ENCODE results near the gene FERMT2.
"Not testable (repeated sequence)": the region's sequence is repeated elsewhere in the genome, so short reads cannot be mapped to it uniquely, and the experiment has no call there.

The FERMT2 gene

DNA sequence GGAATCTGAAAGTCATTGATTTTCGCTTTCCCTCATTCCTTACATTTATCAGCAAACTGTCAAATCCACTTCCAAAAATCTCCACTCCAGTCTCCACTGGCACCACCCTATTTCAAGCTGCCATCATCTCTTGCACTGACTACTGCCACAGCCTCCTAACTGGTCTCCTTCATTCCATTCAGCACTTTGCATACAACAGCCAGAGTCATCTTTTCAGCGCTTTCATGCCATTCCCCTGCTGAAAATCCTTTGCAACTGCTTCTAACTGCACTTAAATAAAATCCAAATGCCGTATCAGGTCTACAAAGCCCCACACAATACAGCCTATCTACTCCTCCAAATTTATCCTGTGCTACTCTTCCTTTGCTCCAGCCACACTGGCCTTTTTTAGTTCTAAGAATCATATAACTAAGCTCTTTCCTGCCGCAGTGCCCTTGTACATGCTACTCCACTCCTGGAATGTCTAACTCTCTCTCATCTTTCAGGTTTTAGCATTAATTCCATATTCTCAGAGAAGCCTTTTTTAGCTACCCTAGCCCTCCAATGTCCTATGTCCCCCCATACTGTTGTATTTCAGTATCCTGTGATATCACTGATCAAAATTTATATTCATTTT lies 21.6 kb downstream of the FERMT2 start:
- TF ChIP-seq, protein P1, sequence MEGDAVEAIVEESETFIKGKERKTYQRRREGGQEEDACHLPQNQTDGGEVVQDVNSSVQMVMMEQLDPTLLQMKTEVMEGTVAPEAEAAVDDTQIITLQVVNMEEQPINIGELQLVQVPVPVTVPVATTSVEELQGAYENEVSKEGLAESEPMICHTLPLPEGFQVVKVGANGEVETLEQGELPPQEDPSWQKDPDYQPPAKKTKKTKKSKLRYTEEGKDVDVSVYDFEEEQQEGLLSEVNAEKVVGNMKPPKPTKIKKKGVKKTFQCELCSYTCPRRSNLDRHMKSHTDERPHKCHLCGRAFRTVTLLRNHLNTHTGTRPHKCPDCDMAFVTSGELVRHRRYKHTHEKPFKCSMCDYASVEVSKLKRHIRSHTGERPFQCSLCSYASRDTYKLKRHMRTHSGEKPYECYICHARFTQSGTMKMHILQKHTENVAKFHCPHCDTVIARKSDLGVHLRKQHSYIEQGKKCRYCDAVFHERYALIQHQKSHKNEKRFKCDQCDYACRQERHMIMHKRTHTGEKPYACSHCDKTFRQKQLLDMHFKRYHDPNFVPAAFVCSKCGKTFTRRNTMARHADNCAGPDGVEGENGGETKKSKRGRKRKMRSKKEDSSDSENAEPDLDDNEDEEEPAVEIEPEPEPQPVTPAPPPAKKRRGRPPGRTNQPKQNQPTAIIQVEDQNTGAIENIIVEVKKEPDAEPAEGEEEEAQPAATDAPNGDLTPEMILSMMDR (IDR thresholded peaks at IDR 0.05; ENCODE audit: low read depth, low read length) = no peak
- DNase-seq (ENCODE audit: extremely low read depth, low read depth) = no peak

DNA sequence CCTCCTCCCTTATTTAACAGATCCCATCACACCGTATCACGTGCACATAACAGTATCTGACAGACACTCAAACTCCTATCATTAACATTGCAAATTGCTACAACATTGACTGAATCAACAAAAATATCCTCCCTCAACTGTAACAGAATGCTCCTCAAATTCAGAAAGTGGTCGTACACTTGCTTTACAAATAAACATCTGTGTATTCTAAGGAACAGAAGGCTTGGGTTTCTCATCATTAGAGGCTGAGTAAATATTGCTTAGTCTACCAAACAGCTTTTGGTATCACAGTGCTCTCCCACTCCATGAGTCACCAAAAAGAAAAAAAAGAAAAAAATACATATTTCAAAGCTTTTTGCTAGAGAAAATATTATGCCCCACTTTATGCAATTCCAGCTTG lies 23.9 kb downstream of the FERMT2 start:
- TF ChIP-seq, protein P1 (IDR thresholded peaks at IDR 0.05; ENCODE audit: low read depth, low read length) = no peak
- DNase-seq (ENCODE audit: extremely low read depth, low read depth) = no peak

DNA sequence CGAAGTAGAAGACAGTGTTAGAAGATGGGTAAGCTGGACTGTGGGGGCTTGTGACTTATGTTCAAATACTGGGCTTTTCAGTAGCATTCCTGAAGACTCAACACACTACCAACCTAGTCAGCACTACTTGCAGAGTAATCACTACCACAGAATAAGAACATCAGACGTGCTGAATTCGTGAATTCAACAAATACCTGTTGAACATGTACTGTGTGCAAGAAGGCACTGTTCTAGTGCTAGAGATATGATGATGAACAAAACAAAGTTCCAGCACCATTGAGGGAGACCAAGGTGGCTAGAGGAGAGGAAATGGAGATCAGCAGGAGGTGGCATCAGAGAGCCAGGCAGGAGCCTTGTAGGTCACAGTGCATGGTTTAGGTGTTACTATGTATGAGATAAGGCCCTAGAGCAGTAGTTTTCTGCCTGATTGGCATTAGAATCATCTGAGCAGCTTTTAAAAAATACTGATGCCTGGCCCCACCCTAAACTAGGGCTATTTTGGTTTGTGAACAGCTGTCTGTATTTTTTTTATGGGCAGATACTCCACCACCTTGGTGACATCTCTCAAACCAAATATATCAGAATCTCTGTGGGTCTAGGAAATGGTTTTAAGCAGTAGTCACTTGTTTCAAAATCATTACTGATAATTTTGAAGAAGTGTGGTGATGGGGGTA lies 26.8 kb downstream of the FERMT2 start:
- DNase-seq (ENCODE audit: extremely low read depth, low read depth) = no peak
- TF ChIP-seq, protein P1 (IDR thresholded peaks at IDR 0.05; ENCODE audit: low read depth, low read length) = no peak

DNA sequence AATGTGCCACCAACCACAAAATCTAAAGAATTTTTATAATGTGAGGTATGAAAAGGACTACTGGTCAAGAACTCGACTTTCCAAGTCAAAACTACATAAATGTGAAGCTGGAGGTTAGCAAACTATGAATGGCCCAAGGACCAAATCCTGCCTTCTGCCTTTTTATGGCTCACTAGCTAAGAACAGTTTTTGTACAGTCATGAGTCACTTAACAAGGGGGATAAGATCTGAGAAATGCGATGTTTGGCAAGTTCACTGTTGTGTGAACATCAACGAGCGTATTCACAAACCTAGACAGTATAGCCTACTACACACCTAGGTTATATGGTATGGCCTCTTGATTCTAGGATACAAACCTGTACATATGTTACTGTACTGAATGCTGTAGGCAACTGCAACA lies 28.2 kb downstream of the FERMT2 start:
- DNase-seq (ENCODE audit: extremely low read depth, low read depth) = no peak
- TF ChIP-seq, protein P1 (IDR thresholded peaks at IDR 0.05; ENCODE audit: low read depth, low read length) = no peak

DNA sequence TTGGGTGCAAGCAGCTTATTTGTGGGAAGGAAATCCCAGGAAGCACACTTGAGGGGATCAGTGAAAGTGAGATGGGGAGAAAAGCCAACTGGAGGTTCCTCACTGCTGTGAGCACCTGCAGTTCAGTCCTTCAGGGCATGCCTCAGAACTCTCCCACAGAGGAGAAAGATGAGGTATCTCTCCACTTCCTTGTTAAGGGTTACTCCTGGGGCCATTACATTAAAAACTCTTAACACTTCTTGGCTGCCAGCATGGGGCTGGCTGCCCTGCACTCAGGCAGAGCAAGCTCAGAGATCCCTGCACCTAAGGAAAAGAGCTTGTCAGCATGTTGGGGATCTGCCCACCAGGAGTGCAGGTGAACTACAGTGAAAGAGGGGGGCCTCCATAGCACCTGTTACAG lies 28.8 kb downstream of the FERMT2 start:
- TF ChIP-seq, protein P1 (IDR thresholded peaks at IDR 0.05; ENCODE audit: low read depth, low read length) = no peak
- DNase-seq (ENCODE audit: extremely low read depth, low read depth) = no peak

DNA sequence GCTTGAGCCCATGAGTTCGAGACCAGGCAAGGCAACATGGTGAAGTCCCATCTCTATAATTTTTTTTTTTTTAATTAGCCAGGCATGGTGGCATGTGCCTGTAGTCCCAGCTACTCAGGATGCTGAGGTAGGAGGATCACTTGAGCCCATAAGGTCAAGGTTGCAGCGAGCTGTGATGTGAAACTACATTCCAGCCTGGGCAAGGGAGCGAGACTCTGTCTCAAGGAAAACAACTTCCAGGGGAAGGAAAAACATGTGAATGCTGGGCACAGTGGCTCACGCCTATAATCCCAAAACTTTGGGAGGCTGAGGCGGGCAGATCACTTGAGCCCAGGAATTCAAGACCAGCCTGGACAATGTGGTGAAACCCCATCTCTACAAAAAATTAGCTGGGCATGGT lies 30.4 kb downstream of the FERMT2 start:
- DNase-seq (ENCODE audit: extremely low read depth, low read depth) = not testable (repeated sequence)

DNA sequence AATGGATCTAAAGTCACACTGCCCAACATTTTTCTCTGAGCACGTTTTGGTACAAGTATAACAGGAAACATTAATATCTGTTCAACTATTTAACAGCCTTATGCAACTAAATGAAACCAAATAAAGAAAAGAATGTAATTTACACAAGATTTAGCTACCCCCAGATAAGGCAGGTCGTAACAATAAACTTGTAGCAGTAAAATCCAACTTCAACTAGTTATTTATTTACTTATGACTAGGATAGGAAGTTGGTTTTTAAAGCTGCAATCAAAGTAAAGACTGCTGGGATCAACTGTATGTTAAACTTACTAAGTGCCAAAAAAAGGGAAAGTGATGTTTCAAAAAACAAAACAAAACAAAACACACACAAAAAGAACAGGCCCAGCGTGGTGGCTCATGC lies 30.9 kb downstream of the FERMT2 start:
- TF ChIP-seq, protein P1 (IDR thresholded peaks at IDR 0.05; ENCODE audit: low read depth, low read length) = no peak
- DNase-seq (ENCODE audit: extremely low read depth, low read depth) = no peak

DNA sequence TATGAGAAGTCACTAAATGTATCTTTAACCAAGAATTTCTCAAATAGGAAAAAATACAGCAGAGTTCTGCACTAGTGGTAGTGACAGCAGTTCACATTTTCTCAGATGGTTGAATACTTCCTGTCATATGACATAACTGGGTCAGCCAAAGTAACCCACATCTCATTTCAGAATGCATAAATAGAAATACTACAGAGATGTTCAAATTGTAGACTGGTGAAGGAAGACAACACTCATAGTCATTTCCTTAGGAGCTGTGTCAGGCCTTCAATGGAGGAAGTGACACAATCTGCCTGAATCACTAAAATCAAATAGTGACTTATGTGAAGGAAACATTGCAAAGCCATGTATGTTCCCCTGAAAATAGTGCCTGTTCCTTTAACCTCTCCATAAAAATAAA lies 32.4 kb downstream of the FERMT2 start:
- TF ChIP-seq, protein P1 (IDR thresholded peaks at IDR 0.05; ENCODE audit: low read depth, low read length) = no peak
- no peak for DNase-seq (ENCODE audit: extremely low read depth, low read depth)
